NK-92 (cell line): ENCODE results near the gene MAPKAPK5.
A peak's percentile ranks its signal among the peaks of the same experiment; 100 is the strongest.
"Not testable (repeated sequence)": the region's sequence is repeated elsewhere in the genome, so short reads cannot be mapped to it uniquely, and the experiment has no call there.

ENCODE experiments used
- DNase-seq: peaks from one replicate; lab custom pipeline; 2025; ENCODE audit not compliant: unreplicated experiment; lab: John Stamatoyannopoulos, UW

The MAPKAPK5 gene, protein sequence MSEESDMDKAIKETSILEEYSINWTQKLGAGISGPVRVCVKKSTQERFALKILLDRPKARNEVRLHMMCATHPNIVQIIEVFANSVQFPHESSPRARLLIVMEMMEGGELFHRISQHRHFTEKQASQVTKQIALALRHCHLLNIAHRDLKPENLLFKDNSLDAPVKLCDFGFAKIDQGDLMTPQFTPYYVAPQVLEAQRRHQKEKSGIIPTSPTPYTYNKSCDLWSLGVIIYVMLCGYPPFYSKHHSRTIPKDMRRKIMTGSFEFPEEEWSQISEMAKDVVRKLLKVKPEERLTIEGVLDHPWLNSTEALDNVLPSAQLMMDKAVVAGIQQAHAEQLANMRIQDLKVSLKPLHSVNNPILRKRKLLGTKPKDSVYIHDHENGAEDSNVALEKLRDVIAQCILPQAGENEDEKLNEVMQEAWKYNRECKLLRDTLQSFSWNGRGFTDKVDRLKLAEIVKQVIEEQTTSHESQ

DNA sequence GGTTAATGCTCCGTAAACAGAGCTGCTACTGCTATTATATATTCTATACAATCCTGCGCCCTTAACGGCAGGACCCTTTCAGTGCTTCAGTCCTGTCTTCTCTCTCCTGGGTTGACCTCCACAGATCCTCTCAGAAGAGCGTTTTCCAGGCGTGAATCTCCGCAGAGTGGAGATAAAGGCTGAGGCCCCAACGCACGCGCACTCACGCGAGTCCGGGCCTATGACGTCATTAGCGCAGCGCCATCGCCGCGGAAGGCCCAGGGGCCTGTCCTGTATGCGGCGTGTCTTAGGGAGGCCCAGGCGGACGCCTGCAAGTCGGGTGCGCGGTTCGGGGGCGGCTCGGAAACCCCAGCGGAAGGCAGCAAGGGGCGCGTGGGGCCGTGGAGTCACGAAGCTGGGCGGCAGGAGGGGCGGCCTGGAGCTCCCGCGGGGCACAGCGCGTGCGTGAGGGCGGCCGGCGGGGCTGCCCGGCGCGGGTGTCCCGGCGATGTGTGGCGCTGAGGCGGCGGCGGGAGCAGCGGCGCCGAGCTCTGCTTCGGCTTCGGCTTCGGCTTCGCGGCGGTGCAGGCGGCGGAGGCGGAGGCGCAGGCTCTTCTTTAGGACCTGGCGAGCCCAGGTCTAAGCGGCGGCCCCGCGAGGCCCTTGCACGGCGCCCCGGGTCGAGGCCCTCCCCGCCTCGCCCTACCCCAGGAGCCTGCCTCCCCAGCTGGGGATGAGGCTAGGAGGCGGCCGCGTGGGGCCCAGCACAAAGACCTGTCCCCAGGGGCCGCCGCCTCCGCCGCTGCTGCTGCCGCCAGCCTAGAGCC is at the start of gene MAPKAPK5:
Gene MAPKAPK5, plus strand, starts transcription at position 479 of the 806 bp plus-strand sequence. CDS start 506 bp downstream, outside the sequence.
- peak; percentile 80 for DNase-seq

DNA sequence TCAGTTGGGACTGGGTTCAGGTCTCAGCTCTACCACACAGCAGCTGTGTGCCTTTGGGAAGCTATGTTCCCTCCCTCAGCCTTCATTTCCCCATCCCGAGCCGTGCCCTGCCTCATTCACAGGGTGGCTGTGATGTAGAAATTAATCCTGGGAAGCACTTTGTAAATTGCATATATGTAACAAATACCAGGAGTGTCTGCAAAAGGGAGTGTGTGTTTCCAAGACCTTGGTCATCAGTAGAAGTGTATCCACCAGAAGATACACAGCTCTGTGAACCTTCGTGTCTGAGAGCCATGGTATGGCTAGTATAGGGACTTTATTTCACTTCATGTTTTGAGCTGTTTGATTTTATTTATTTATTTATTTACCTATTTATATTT is 49.2 kb upstream of the MAPKAPK5 start:
- no peak for DNase-seq

DNA sequence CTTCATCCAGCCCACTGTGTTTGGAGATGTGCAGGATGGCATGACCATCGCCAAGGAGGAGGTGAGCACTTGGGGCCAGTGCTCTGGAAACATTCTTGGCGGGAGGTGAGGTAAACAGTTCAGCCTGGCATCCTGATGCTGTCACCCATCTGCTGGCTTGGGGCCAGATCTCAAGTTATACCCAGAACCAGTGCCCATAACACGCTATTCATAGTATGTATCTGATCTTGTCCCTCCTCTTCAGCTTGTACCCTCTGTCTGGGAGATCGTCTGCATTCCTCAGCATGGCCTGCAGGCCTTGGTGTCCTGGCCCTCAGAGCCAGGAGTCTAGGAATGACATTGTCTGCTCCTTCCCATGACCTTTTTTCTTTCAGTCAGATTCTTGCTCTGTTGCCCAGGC is 43.8 kb upstream of the MAPKAPK5 start:
- no peak for DNase-seq

DNA sequence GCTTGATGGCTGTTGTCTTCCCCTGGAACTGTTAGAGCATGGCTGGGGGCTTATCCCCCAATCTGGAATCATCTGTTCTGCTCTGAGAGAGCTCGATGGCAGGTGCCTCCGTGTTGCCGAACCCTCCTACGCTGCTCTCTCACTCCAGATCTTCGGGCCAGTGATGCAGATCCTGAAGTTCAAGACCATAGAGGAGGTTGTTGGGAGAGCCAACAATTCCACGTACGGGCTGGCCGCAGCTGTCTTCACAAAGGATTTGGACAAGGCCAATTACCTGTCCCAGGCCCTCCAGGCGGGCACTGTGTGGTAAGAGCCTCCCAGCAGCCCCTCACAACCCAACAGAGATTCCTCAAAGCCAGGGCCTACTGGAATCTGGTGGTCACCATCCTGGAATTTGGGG is 42.3 kb upstream of the MAPKAPK5 start:
- DNase-seq = no peak

DNA sequence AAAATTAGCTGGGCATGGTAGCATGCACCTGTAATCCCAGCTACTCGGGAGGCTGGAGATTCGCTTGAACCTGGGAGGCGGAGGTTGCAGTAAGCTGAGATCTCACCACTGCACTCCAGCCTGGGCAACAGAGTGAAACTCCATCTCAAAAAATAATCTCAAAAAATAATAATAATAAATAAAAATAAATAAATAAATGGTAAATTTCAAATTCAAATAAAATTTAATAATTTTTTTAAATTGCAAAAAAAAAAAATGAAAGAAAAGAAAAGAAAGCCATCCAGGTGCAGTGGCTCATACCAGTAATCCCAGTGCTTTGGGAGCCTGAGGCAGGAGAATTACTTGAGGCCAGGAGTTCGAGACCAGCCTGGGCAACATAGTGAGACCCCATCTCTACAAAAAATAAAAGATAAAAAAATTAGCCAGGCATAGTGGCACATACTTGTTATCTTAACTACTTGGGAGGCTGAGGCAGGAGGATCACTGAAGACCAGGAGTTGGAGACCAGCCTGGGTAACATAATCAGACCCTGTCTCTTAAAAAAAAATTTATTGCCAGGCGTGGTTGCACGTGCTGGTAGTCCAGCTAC is 38.9 kb upstream of the MAPKAPK5 start:
- no peak for DNase-seq

DNA sequence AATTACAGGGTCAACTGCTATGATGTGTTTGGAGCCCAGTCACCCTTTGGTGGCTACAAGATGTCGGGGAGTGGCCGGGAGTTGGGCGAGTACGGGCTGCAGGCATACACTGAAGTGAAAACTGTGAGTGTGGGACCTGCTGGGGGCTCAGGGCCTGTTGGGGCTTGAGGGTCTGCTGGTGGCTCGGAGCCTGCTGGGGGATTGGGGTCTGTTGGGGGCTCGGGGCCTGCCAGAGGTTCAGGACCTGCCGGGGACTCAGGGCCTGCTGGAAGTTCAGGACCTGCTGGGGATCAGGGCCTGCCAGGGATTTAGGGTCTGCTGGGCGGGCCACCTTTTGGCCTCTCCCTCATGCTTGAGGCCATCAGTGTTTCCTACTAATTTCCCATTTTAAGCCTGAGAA is 38.2 kb upstream of the MAPKAPK5 start:
- no peak for DNase-seq

DNA sequence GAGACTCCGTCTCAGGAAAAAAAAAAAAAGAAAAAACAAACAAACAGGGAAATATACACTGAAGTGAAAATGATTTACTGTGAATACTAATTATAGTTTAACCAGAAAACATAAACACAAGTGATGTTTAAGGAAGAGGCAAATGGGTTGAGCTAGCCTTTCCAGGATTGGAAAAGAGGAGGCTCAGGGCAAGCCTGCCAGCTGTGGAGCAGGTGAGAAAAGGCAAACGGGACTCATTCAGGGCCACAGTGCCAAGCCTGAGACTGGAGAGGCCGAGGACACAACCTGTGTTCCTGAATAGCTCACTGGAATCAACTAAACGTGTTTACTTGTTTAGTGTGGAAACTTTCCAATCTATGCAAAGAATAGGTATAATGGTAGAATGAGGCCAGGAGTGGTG is 35.7 kb upstream of the MAPKAPK5 start:
- no peak for DNase-seq

DNA sequence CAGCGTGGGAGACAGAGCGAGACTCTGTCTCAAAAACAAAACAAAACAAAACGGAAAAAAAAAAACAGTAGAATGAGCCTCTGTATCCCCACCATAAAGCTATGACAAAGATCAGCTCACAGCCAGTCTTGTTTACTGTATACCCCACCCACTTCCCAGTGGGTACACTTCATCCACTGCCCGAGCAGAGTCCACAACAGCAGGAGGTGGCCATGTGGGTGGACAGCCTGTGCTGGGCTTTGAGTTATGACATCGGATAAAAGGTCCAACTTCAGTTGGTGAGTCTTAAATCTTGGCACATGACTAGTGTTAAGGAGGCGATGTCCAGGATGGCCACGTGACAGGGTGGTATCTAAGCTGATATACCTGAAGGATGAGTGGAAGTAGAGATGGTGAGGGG is 34.8 kb upstream of the MAPKAPK5 start:
- no peak for DNase-seq

DNA sequence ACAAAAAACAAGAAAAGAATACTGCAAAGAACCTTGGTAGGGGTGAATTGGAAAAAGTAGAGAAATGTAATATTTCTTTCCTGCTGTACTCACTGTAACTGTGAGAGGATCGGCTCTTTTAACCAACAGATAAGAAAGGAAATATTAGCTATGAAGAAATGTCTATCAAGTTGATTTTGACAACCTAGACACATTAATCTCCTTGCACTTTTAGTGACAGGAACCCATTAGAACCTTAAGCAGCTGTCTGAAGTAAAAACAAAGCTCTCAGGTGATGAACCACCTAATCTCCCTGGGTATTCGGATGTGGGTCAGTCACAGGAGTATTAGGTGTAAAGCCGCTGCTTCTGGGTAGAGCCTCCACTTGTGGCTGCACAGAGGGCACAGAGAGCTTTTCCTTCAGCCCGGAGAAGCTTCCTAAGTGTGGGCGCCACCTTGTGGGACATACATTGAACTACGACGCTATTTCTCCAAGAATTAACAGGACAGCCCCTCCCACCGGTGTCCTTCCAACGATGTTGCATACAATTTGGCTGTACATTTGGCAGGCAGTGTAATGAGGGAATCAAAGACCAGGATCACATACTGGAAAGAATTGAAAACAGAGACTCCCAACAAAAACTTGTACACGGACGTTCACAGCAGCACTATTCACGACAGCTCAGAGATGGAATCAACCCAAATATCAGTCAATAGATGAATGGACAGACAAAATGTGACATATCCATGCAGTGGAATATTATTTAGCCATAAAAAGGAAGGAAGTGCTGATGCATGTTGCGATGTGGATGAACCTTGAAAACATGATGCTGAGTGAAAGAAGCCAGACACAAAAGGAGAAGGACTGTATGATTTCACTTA is 28.9 kb upstream of the MAPKAPK5 start:
- no peak for DNase-seq

DNA sequence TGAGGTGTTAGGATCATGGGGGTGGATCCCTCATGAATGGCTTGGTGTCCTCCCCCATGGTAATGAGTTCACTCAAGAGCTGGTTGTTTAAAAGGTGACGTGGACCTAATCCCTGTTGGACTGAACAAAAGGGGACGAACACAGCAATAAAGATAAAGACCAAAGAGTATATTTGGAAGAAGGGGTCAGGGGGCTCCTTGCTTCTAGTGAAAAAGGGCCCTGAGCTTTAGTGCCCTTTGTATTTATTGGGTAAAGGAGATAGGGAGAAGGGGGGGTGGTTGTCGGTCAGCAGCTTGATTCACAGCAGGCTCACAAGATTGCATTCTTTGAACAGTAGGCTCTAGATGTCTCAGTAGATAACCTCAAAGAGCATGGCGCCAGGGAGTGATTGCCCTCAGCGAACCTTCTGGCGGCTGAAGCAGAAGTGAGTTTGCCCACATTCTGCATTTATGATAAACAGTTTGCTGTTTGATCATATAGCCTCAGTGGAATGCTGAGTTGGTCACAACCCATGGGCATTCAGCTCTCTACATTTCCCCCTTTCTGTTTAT is 25.9 kb upstream of the MAPKAPK5 start:
- DNase-seq = no peak

DNA sequence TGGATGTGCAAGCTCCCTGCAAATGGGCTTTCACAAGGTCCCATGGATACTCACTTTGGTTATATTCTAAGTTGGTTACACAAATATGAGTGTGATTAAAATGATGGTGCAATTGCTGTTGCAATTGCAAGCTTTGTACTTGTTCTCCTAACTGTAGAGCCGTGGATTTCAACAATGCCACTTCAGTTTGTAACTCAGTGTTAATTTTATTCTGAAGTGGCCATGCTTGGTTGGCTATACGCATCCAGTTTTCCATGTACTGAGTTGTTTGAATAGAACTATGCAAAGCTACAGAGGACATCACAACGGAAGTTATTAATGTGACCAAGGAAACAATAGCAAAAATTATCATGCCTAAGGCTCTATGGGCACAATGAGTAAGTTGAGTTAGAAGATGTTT is 25.1 kb upstream of the MAPKAPK5 start:
- DNase-seq = not testable (repeated sequence)

DNA sequence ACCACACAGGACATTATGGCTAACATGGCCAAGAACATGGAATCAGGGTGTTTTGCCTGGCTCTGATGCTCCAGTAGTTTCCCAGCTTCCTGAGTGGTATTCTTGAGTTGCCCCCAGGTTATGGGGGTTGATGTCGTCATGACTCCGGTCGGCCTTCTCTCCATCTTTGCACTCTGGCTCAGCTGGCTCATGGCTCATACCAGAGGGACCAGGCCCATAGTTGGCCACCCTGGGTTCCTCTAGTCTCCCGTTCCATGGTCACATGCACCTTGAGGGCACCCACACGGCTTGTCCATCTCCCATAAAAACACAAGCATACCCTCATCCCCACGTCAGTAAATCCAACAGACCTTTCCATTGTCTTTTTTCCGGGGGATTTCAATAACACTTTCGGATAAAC is 23.7 kb upstream of the MAPKAPK5 start:
- DNase-seq = no peak

DNA sequence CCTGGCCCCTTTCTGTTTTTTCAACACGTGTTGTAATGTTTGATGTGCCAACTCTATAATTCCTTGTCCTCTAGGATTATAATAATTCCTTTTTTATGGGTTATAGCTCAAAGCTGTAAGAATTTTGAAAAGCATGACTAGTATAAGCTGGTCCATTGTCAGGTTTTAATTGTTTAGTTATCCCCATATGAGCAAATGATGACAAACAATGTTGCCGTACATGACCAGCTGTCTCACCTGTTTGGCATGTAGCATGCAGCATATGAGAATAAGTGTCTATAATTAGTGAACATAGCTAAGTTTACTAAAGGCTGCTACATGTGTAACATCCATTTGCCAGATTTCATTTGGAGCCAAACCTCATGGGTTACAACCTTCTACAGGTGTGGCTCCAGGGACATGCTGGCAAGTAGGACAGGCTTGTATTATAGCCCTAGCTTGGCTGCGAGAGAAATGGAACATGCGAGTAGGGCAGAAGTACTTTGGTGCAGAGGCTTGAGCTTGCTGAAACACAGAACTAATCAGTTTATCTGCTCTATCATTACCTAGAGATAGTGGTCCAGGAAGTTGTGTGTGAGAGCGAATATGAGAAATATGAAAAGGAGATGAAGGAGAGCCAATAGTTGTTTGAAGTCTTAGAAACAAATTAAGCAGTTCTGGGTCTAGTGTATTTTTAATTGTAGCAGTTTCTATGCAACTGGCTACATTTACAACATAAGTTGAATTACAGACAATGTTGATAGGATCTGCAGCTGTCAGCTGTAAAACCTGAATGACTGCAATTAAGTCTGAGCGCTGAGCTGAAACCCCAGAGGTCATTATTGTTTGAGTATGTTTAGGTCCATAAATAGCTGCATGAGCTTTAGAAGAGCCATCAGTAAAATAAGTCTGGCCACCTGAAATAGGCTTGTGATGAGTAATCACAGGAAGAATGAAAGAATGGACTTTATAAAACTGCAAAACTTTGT is 22.6 kb upstream of the MAPKAPK5 start:
- DNase-seq = no peak

DNA sequence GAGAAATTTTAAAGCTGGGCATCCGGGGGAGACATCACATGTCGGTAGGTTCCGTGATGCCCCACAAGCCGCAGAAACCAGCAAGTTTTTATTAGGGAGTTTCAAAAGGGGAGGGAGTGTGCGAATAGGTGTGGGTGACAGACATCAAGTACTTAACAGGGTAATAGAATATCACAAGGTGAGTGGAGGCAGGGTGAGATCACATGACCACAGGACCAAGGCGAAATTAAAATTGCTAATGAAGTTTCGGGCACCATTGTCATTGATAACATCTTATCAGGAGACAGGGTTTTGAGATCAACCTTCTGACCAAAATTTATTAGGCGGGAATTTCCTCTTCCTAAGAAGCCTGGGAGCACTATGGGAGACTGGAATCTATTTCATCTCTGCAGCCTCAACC is 21.2 kb upstream of the MAPKAPK5 start:
- DNase-seq = not testable (repeated sequence)

DNA sequence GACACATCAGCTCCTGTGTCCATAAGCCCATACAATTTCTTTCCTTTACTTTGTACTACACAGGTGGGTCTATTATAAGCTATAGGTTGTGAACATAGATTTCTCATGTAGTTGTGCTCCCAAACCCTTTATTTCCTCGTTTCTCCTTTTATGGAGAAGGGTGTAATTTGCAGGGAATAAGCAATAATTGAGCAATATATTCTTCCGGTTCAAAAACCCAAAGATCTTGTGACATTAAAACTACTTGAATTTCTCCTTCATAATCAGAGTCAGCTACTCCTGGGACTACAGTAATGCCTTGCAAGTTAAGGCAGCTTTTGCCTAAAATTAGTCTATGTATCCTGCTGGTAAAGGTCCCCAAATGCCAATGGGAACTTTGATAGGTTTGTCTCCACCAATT is 19.1 kb upstream of the MAPKAPK5 start:
- DNase-seq = no peak

DNA sequence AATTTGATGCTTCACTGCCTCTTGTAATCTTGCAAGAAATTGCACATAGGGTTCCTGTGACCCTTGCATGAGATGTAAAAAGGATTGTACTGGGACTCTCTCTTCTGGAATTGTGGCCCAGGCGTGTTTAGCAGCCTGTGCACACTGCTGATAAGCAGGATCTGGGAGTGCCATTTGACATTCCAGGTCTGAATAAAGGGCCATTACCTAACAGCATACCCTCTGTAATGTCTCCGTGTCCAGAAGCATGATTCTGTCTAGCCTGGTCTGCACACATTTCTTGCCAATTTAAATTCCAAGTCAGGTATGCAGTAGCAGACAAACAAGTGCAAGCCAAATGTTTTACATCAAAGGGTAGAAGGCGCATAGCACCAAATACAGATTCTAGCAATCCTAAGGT is 18.1 kb upstream of the MAPKAPK5 start:
- DNase-seq = no peak

DNA sequence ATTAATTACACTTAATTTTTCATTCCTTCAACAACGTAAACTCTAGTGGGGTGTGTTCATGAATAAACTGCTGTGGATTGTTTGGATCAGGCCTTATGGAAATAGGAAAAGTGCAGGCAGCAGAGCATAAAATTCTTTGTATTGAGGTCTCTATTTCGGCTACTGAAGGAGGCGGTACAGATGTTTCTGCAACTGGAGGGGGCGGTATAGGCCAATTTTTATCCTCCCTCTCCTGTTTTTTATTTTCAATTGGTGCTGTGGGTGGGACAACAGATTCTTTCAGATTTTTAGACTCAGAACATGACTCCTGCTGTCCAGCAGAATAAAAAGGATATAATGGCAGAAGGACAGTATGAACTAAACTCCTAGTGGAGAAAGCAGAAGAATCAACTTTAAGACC is 17.7 kb upstream of the MAPKAPK5 start:
- not testable (repeated sequence) for DNase-seq

DNA sequence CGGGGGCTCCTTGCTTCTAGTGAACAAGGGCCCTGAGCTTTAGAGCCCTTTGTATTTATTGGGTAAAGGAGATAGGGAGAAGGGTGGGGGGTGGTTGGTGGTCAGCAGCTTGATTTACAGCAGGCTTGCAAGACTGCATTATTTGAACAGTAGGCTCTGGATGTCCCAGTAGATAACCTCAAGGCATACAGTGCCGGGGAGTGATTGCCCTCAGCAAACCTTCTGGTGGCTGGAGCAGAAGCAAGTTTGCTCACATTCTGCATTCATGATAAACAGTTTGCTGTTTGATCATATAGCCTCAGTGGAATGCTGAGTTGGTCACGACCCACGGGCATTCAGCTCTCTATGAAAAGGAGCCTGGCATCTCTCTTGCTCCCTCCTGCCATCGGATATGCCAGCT is 16.5 kb upstream of the MAPKAPK5 start:
- DNase-seq = no peak

DNA sequence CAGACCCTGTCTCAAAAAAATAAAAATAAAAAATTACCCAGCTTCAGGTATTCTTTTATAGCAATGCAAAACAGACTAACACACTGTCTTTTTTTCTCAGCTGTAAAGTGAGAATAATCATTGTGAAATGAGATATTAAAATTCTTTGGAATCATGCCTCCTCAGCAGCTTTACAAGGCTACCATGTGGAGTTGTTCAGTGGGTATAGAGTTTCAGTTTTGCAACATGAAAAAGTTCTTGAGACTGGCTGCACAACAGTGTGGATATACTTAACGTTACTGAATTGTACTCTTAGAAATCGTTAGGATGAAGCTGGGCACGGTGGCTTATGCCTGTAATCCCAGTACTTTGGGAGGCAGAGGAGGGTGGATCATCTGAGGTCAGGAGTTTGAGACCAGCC is 15.7 kb upstream of the MAPKAPK5 start:
- no peak for DNase-seq
